Immature natural killer cell (primary cell): ENCODE data around the gene CLDN34. TPM values are rescaled to one million over a fixed set of nuclear protein-coding genes. Genes with fewer than 3 reads are reported as not detected.

Source experiments
- DNase-seq, 3 donors: peaks; one replicate each; pipeline ENCODE4 v3.0.0; 2022; ENCODE audit warnings: mixed read lengths in 1 of 3
- H3K27ac Mint-ChIP-seq, 6 donors: one replicate each; pipeline ENCODE4 v1.8.0; 2020; ENCODE audit warnings: mixed read lengths in 6 of 6, mild to moderate bottlenecking in 5 of 6, inconsistent platforms in 4 of 6, moderate library complexity in 3 of 6
- H3K27me3 Mint-ChIP-seq, 3 donors: one replicate each; pipeline ENCODE4 v1.8.0; 2020 to 2021; ENCODE audit warnings: low read depth in 3 of 3, mild to moderate bottlenecking in 3 of 3, mixed read lengths in 3 of 3, moderate library complexity in 3 of 3, inconsistent platforms in 1 of 3
- H3K36me3 Mint-ChIP-seq, 3 donors: one replicate each; pipeline ENCODE4 v1.8.0; 2020; ENCODE audit warnings: mixed read lengths in 3 of 3, inconsistent platforms in 2 of 3, mild to moderate bottlenecking in 2 of 3
- H3K4me1 Mint-ChIP-seq, 2 donors: one replicate each; pipeline ENCODE4 v1.8.0; 2020; ENCODE audit warnings: inconsistent platforms in 2 of 2, mild to moderate bottlenecking in 2 of 2, mixed read lengths in 2 of 2, moderate library complexity in 1 of 2
- H3K4me3 Mint-ChIP-seq, 5 donors: one replicate each; pipeline ENCODE4 v1.8.0; 2020; ENCODE audit warnings: mild to moderate bottlenecking in 5 of 5, mixed read lengths in 5 of 5, inconsistent platforms in 3 of 5, moderate library complexity in 3 of 5
- H3K9me3 Mint-ChIP-seq, 6 donors: one replicate each; pipeline ENCODE4 v1.8.0; 2020; ENCODE audit warnings: mild to moderate bottlenecking in 6 of 6, mixed read lengths in 6 of 6, inconsistent platforms in 4 of 6, moderate library complexity in 3 of 6
- polyA plus RNA-seq, 3 donors: library from polyadenylated mRNA; unstranded; fragments of 300-500 nt; fragmentation: Illumina TruSeq; gene quantifications; one replicate each; pipeline ENCODE4 v1.2.3, GENCODE V29; 2021

Gene CLDN34
- polyA plus RNA-seq, 3 donors from 2014 or later: not detected

DNA sequence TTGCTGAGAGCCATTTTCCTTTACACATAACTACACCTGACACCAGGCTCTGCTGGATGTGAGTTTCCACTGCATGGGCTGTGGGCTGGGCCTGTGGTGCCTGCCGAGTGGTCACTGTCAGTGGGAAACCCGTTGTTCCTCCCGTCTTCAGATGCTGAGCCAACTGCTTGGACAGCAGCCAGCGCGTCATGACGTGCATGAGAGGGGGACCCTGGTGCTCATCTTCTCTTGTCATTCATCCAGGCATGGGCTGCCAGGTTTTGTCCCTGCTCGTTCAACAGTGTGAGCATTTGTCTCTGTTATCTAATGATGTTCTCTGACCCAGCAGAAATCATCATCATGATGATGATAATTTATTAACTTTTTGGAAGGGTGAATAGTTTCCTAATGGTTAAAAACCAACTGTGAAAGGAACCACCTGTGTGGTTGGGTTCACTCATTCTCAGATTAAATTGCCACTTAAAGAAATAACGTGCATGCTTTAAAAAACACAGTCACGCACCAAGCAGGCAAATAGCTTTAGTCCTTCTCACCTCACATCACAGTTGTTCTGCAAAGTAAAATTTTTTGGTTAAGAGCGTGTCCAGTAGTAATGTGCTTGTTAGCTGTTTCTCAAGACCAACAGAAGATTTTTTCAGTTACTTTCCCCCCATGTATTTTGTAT, 19.9 kb upstream of the CLDN34 start:
- Mint-ChIP-seq H3K9me3 (peaks cover 0 to under 1% (median 0%) of the 10 kb centered on the region in 6 donors), H3K36me3 (no peaks in the 10 kb centered on the region), H3K4me3 (no peak overlapping the region), H3K4me1 (peaks cover 5% of the 10 kb centered on the region in 2 donors), H3K27me3 (peaks cover 1 to 12% (median 5%) of the 10 kb centered on the region in 3 donors), H3K27ac (no peak overlapping the region)
- no peak for DNase-seq

DNA sequence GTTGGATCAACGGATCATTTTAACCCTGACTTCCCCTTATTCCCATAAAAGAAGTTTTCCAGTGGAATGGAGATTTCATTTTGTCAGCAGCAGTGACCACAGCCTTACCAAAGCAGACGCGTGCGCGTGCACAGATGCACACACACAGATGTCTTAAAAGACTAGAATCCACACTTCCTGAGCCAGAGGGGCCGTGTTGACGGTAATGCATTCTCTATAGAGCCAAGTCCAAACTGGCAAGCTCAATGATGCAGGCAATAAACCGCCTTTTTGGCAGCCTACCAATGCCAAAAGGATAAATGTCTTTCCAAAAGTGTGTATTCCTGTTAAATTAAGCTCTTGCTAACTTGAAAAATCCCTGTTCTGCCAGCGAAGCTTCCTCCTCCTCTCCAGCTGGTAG, 18.8 kb upstream of the CLDN34 start:
- H3K4me3 Mint-ChIP-seq: no peak overlapping the region
- H3K27me3 Mint-ChIP-seq: peaks cover 1 to 12% (median 3%) of the 10 kb centered on the region in 3 donors
- H3K4me1 Mint-ChIP-seq: no peaks in the 10 kb centered on the region
- no peak overlapping the region for H3K27ac Mint-ChIP-seq
- DNase-seq: no peak
- peaks cover 0 to 3% (median 0%) of the 10 kb centered on the region in 6 donors for H3K9me3 Mint-ChIP-seq
- no peaks in the 10 kb centered on the region for H3K36me3 Mint-ChIP-seq

DNA sequence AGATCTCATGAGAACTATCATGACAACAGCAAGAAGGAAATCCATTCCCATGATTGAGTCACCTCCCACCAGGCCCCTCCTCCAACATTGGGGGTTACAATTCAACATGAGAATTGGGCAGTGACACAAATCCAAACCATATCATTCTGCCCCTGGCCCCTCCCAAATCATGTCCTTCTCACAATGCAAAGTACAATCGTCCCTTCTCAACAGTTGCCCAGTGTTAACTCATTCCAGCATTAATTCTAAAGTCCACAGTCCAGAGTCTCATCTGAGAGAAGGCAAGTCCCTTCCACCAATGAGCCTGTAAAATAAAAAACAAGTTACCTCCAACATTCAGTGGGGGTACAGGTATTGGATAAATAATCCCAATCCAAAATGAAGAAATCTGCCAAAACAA, 14.9 kb upstream of the CLDN34 start:
- no peak for DNase-seq
- Mint-ChIP-seq H3K4me1 (no peaks in the 10 kb centered on the region), H3K27me3 (peaks cover 3 to 6% (median 4%) of the 10 kb centered on the region in 3 donors), H3K36me3 (no peaks in the 10 kb centered on the region), H3K9me3 (peaks cover 0 to 5% (median 0%) of the 10 kb centered on the region in 6 donors), H3K27ac (no peak overlapping the region), H3K4me3 (no peak overlapping the region)

- Mint-ChIP-seq H3K4me3 (no peak overlapping the region), H3K36me3 (no peaks in the 10 kb centered on the region), H3K4me1 (no peaks in the 10 kb centered on the region), H3K9me3 (peaks cover 0 to 5% (median 1%) of the 10 kb centered on the region in 6 donors), H3K27ac (no peak overlapping the region), H3K27me3 (peaks cover 0 to 6% (median 4%) of the 10 kb centered on the region in 3 donors)
- DNase-seq: no peak
These were observed 13.8 kb upstream of the CLDN34 start for GRCh38 chrX:9953396-9953795.

DNA sequence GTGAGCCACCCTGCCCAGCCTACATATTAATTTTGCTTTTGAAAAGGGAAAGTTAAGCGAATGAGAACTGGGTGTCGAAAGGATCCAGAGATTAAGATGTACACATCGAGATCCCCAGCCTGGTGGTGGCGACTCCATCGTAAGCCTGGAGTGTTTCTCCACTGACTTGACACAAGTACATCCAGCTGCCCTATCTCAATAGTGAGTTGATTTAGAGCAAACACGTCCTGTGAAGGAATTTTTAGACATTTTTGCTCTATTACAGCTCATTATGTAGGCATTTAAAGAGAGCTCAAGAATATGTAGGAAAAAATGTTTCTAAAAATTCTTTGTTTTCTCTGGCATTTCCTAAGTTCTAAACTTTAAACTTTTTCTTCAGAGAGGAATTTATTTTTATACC, 11.7 kb upstream of the CLDN34 start:
- Mint-ChIP-seq H3K36me3 (no peaks in the 10 kb centered on the region), H3K9me3 (peaks cover 0 to 5% (median 1%) of the 10 kb centered on the region in 6 donors), H3K27ac (no peak overlapping the region), H3K4me3 (no peak overlapping the region), H3K4me1 (no peaks in the 10 kb centered on the region), H3K27me3 (peaks cover 0 to 4% (median 3%) of the 10 kb centered on the region in 3 donors)
- DNase-seq: no peak

- Mint-ChIP-seq H3K4me3 (no peak overlapping the region), H3K9me3 (peaks cover 0 to 5% (median 0%) of the 10 kb centered on the region in 6 donors), H3K36me3 (no peaks in the 10 kb centered on the region)
These were observed 9.4 kb upstream of the CLDN34 start for GRCh38 chrX:9957743-9958142.

DNA sequence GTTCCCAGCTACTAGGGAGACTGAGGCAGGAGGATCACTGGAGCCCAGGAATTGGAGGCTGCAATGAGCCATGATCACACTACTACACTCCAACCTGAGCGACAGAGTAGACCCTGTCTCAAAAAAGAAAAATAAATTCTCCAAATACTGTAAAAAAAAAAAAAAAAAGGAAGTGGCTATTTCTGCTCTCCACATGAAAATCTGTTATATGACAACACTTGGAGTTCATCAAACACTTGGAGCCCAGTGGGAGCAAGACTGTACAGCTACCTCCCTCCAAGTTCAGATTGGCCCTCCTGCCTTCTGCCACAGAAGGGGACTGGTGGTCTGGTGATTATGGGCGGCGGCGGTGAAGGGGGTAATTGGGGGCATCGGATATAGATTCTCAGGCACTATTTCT, 9.0 kb upstream of the CLDN34 start:
- Mint-ChIP-seq H3K4me3 (no peak overlapping the region), H3K36me3 (no peaks in the 10 kb centered on the region), H3K27ac (no peak overlapping the region), H3K9me3 (peaks cover 0 to 5% (median 0%) of the 10 kb centered on the region in 6 donors), H3K27me3 (peaks cover 3 to 7% (median 4%) of the 10 kb centered on the region in 3 donors), H3K4me1 (no peaks in the 10 kb centered on the region)
- DNase-seq: no peak

More at GRCh38 chrX:9957743-9958142, 9.4 kb upstream of the CLDN34 start:
- DNase-seq: no peak
- Mint-ChIP-seq H3K4me1 (no peaks in the 10 kb centered on the region), H3K27ac (no peak overlapping the region), H3K27me3 (peaks cover 3 to 7% (median 4%) of the 10 kb centered on the region in 3 donors)

DNA sequence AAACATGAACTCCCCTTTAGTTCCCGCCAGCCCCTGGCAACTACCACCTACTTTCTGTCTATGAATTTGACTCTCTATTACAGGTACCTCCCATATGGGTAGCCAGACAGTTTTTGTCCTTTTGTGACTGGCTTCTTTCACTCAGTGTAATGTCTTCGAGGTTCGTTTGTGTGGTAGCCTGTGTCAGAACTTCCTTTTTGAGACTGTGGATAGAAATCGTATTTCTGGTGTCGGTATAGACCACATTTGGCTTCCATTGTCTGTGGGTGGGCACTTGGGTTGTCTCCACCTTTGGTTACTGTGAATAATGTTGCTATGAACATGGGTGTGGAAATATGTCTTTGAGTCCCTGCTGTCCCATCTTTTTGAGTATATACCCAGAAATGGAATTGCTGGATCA, 5.4 kb upstream of the CLDN34 start:
- Mint-ChIP-seq H3K4me1 (no peaks in the 10 kb centered on the region), H3K27me3 (peaks cover 0 to 11% (median 3%) of the 10 kb centered on the region in 3 donors), H3K36me3 (no peaks in the 10 kb centered on the region), H3K4me3 (no peak overlapping the region), H3K9me3 (peaks cover 0 to 2% (median 0%) of the 10 kb centered on the region in 6 donors), H3K27ac (no peak overlapping the region)
- no peak for DNase-seq

DNA sequence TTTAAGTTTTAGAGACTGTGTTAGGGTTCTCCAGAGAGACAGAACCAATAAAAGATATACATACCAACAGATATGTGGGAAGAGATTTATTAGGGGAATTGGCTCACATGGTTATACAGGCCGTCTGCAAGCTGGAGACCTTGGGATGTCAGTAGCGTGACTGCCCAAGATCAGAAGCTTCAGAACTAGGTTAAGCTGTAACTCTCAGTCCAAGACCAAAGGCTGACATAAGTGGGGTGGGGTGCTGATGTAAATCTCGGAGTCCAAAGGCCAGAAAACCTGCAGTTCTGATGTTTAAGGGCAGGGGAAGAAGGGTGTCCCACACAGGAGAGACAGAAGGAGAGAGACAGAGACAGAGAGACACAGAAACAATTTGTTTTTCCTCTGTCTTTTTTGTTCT, 10.5 kb downstream of the CLDN34 start:
- peaks cover 0 to 4% (median 0%) of the 10 kb centered on the region in 3 donors for H3K36me3 Mint-ChIP-seq
- H3K4me3 Mint-ChIP-seq: no peak overlapping the region
- H3K9me3 Mint-ChIP-seq: no peaks in the 10 kb centered on the region
- no peaks in the 10 kb centered on the region for H3K4me1 Mint-ChIP-seq
- peaks cover 1 to 7% (median 4%) of the 10 kb centered on the region in 3 donors for H3K27me3 Mint-ChIP-seq
- no peak for DNase-seq
- no peak overlapping the region for H3K27ac Mint-ChIP-seq

DNA sequence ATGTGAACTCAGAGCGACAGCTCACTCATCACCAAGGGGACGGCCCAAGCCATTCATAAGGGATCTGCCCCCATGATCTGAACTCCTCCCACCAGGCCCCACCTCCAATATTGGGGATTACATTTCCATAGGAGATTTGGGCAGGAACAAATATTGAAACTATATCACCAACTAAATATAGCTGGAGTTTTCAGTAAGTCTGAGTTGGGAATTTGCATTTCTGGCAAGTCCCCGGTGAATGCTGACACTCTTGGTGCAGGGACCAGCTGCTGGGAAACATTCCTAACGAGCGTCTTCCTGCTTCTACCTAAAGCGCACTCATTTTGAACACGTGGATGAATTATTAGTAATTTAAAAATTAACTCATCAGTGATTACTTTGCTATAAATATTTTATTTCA, 13.2 kb downstream of the CLDN34 start:
- no peaks in the 10 kb centered on the region for H3K9me3 Mint-ChIP-seq
- peaks cover 1 to 6% (median 4%) of the 10 kb centered on the region in 3 donors for H3K27me3 Mint-ChIP-seq
- no peaks in the 10 kb centered on the region for H3K4me1 Mint-ChIP-seq
- no peak for DNase-seq
- H3K4me3 Mint-ChIP-seq: no peak overlapping the region
- no peak overlapping the region for H3K27ac Mint-ChIP-seq
- no peaks in the 10 kb centered on the region for H3K36me3 Mint-ChIP-seq

DNA sequence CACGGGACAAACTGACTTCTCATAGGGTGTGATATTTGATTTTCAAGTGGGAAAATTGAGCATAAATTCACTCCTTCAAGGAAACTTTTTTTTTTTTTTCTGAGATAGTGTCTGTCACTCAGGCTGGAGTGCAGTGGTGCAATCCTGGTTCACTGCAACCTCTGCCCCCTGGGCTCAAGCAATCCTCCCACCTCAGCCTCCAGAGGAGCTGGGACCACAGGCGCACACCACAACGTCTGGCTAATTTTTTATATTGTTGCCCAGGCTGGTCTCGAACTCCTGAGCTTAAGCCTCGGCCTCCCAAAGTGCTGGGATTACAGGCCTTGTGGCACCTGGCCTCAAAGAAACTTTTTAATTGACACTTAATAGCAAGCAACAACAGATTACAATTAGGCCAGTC, 13.8 kb downstream of the CLDN34 start:
- H3K4me3 Mint-ChIP-seq: no peak overlapping the region
- H3K27me3 Mint-ChIP-seq: peaks cover 0 to 6% (median 4%) of the 10 kb centered on the region in 3 donors
- no peaks in the 10 kb centered on the region for H3K9me3 Mint-ChIP-seq
- H3K4me1 Mint-ChIP-seq: no peaks in the 10 kb centered on the region
- no peak overlapping the region for H3K27ac Mint-ChIP-seq
- H3K36me3 Mint-ChIP-seq: no peaks in the 10 kb centered on the region
- no peak for DNase-seq

GRCh38 chrX:9983441-9983840, 16.3 kb downstream of the CLDN34 start:
- no peak overlapping the region for H3K27ac Mint-ChIP-seq
- no peak overlapping the region for H3K4me3 Mint-ChIP-seq
- no peaks in the 10 kb centered on the region for H3K36me3 Mint-ChIP-seq
- H3K4me1 Mint-ChIP-seq: no peaks in the 10 kb centered on the region
- no peaks in the 10 kb centered on the region for H3K9me3 Mint-ChIP-seq
- DNase-seq: no peak
- peaks cover 0 to 3% (median 2%) of the 10 kb centered on the region in 3 donors for H3K27me3 Mint-ChIP-seq

- no peak overlapping the region for H3K4me3 Mint-ChIP-seq
- no peaks in the 10 kb centered on the region for H3K4me1 Mint-ChIP-seq
- DNase-seq: no peak
- H3K27ac Mint-ChIP-seq: no peak overlapping the region
- H3K27me3 Mint-ChIP-seq: peaks cover 0 to 3% (median 2%) of the 10 kb centered on the region in 3 donors
- no peaks in the 10 kb centered on the region for H3K9me3 Mint-ChIP-seq
- H3K36me3 Mint-ChIP-seq: no peaks in the 10 kb centered on the region
These were observed 16.7 kb downstream of the CLDN34 start for GRCh38 chrX:9983846-9984245.

- Mint-ChIP-seq H3K27me3 (no peaks in the 10 kb centered on the region), H3K27ac (no peak overlapping the region), H3K4me1 (no peaks in the 10 kb centered on the region), H3K9me3 (no peaks in the 10 kb centered on the region), H3K4me3 (no peak overlapping the region), H3K36me3 (no peaks in the 10 kb centered on the region)
- no peak for DNase-seq
These were observed 21.6 kb downstream of the CLDN34 start for GRCh38 chrX:9988762-9989161.

- H3K4me1 Mint-ChIP-seq: no peaks in the 10 kb centered on the region
- H3K9me3 Mint-ChIP-seq: no peaks in the 10 kb centered on the region
- no peaks in the 10 kb centered on the region for H3K27me3 Mint-ChIP-seq
- H3K36me3 Mint-ChIP-seq: no peaks in the 10 kb centered on the region
- H3K4me3 Mint-ChIP-seq: no peak overlapping the region
- no peak for DNase-seq
- H3K27ac Mint-ChIP-seq: no peak overlapping the region
These were observed 24.9 kb downstream of the CLDN34 start for GRCh38 chrX:9992061-9992460.
